Measurements from ENCODE around the gene THUMPD1. TPM values are rescaled to one million over a fixed set of nuclear protein-coding genes. Genes with fewer than 3 reads are reported as not detected.

Gene THUMPD1
- polyA plus RNA-seq, 1 of the 3 experiments (the other 2 are of a cell fraction), result 24.8 TPM

GRCh38 chr16:20789130-20789529 is 47.5 kb upstream of the THUMPD1 start (continued):
- TF ChIP-seq REST (IDR thresholded peaks at IDR 0.05; ENCODE audit: low read depth, low read length), result no peak
- TF ChIP-seq ELF1 (IDR thresholded peaks at IDR 0.05), result no peak
- TF ChIP-seq JUND (IDR thresholded peaks at IDR 0.05), result no peak
- no peak for TF ChIP-seq NFIC (IDR thresholded peaks at IDR 0.05; ENCODE audit: borderline replicate concordance)

GRCh38 chr16:20784204-20784603 is 42.6 kb upstream of the THUMPD1 start:
- no peaks in the 10 kb centered on the region for H4K20me1 ChIP-seq (ENCODE audit: insufficient read depth)
- H2AFZ ChIP-seq (ENCODE audit: low read depth), result no peak overlapping the region
- TF ChIP-seq POLR2AphosphoS5 (IDR thresholded peaks at IDR 0.05; ENCODE audit: low read depth, low read length), result no peak
- TF ChIP-seq TEAD4 (IDR thresholded peaks at IDR 0.05; ENCODE audit: borderline replicate concordance, insufficient read depth), result no peak
- no peak for TF ChIP-seq RFX5 (IDR thresholded peaks at IDR 0.05; ENCODE audit: low read length)
- no peaks in the 10 kb centered on the region for H3K36me3 ChIP-seq (replicated peaks in 1 of 2; ENCODE audit: control insufficient read depth in 1 of 2, insufficient read depth in 2 of 2, low read length in 1 of 2)
- no peaks in the 10 kb centered on the region for H3K79me2 ChIP-seq (ENCODE audit: insufficient read depth)
- no peak overlapping the region for H3K9ac ChIP-seq
- H3K4me1 ChIP-seq (ENCODE audit: control insufficient read depth in 1 of 2, insufficient read depth in 2 of 2, low read depth in 1 of 2, low read length in 1 of 2), result no peaks in the 10 kb centered on the region; a peak in 1 of 4 replicates
- ChIA-PET CTCF (no interaction called here), POLR2A (no interaction called here)
- H3F3A ChIP-seq (replicated peaks; ENCODE audit: insufficient read depth), result no peaks in the 10 kb centered on the region
- H3K27me3 ChIP-seq (ENCODE audit: insufficient read depth), result no peaks in the 10 kb centered on the region
- no peak for DNase-seq
- H3K9me2 ChIP-seq, result no peaks in the 10 kb centered on the region
- no peak overlapping the region for H3K27ac ChIP-seq (ENCODE audit: low read depth in 2 of 2, low read length in 1 of 2)
- no peak overlapping the region for H3K4me3 ChIP-seq (ENCODE audit: low read depth in 2 of 2, low read length in 1 of 2)
- no peaks in the 10 kb centered on the region for H3K9me3 ChIP-seq
- H3K4me2 ChIP-seq, result no peak overlapping the region

GRCh38 chr16:20782470-20782869 is 40.9 kb upstream of the THUMPD1 start:
- Histone ChIP-seq H3K79me2 (ENCODE audit: insufficient read depth) (no peaks in the 10 kb centered on the region), H3K36me3 (replicated peaks in 1 of 2; ENCODE audit: control insufficient read depth in 1 of 2, insufficient read depth in 2 of 2, low read length in 1 of 2) (no peaks in the 10 kb centered on the region), H3K9me3 (no peaks in the 10 kb centered on the region), H4K20me1 (ENCODE audit: insufficient read depth) (no peaks in the 10 kb centered on the region), H3F3A (replicated peaks; ENCODE audit: insufficient read depth) (no peaks in the 10 kb centered on the region), H2AFZ (ENCODE audit: low read depth) (no peak overlapping the region), H3K4me3 (ENCODE audit: low read depth in 2 of 2, low read length in 1 of 2) (no peak overlapping the region), H3K9me2 (no peaks in the 10 kb centered on the region), H3K27me3 (ENCODE audit: insufficient read depth) (no peaks in the 10 kb centered on the region), H3K4me1 (ENCODE audit: control insufficient read depth in 1 of 2, insufficient read depth in 2 of 2, low read depth in 1 of 2, low read length in 1 of 2) (no peaks in the 10 kb centered on the region), H3K9ac (no peak overlapping the region), H3K4me2 (no peak overlapping the region), H3K27ac (ENCODE audit: low read depth in 2 of 2, low read length in 1 of 2) (no peak overlapping the region)
- no peak for DNase-seq
- ChIA-PET CTCF (no interaction called here), POLR2A (no interaction called here)
- WGBS (ENCODE audit: low lambda C conversion rate), result 44% methylated on average over 2 of the region's 2 CpGs
- TF ChIP-seq CTCF (IDR thresholded peaks at IDR 0.05), result no peak
- no peak for TF ChIP-seq POLR2AphosphoS5 (IDR thresholded peaks at IDR 0.05; ENCODE audit: low read depth, low read length)
- TF ChIP-seq CHD2 (IDR thresholded peaks at IDR 0.05; ENCODE audit: low read length, partially characterized antibody), result no peak
- TF ChIP-seq FOXJ3 (CRISPR knock-in tag; IDR thresholded peaks at IDR 0.05), result no peak
- TF ChIP-seq IRF3 (IDR thresholded peaks at IDR 0.05; ENCODE audit: low read depth, low read length), result no peak
- TF ChIP-seq REST (IDR thresholded peaks at IDR 0.05; ENCODE audit: low read depth, low read length), result no peak
- TF ChIP-seq ZBTB33 (IDR thresholded peaks at IDR 0.05; ENCODE audit: borderline replicate concordance, low read depth), result no peak
